Sigmoid colon (tissue), 7 donors: ENCODE measurements around the gene GPC1. TPM values are rescaled to one million over a fixed set of nuclear protein-coding genes. Genes with fewer than 3 reads are reported as not detected.

Source experiments
- DNase-seq: peaks from one replicate; pipeline ENCODE4 v3.0.0-alpha.2; 2019
- H3K27ac ChIP-seq, 4 donors: fragments of 200-600 bp; sonication (generic); one replicate each; pipeline ENCODE4 v1.5.1; 2016 to 2019; ENCODE audit warnings: mild to moderate bottlenecking in 1 of 4
- H3K27me3 ChIP-seq, 3 donors: fragments of 200-600 bp; sonication (generic); one replicate each; pipeline ENCODE4 v1.5.1; 2019; ENCODE audit warnings: mild to moderate bottlenecking in 1 of 3
- H3K36me3 ChIP-seq, 4 donors: fragments of 200-600 bp; sonication (generic); one replicate each; pipeline ENCODE4 v1.5.1; 2016 to 2019
- H3K4me1 ChIP-seq, 4 donors: fragments of 200-600 bp; sonication (generic); one replicate each; pipeline ENCODE4 v1.5.1; 2017 to 2019
- H3K4me3 ChIP-seq, 4 donors: fragments of 200-600 bp; sonication (generic); one replicate each; pipeline ENCODE4 v1.5.1; 2017 to 2019; ENCODE audit warnings: mild to moderate bottlenecking in 2 of 4, moderate library complexity in 1 of 4
- H3K9me3 ChIP-seq, 4 donors: fragments of 200-600 bp in 3 of 4; sonication (generic) in 3 of 4; one replicate each; pipeline versions ENCODE4 v1.5.1 to v1.6.1; 2013 to 2019
- CTCF ChIP-seq, 4 experiments: fragments of 450-650 bp in 3 of 4; fragments of 200-600 bp in 1 of 4; IDR thresholded peaks; one replicate each; pipeline ENCODE4 v1.5.1; 2016 to 2019; ENCODE audit warnings: antibody characterized with exemption in 4 of 4, mild to moderate bottlenecking in 3 of 4, moderate library complexity in 2 of 4
- EP300 ChIP-seq, 4 donors: sonication (generic); formaldehyde crosslinking; IDR thresholded peaks; one replicate each; pipeline ENCODE4 v1.6.1; 2017; ENCODE audit warnings: antibody characterized with exemption in 4 of 4
- POLR2A ChIP-seq, 2 donors: fragments of 450-650 bp; IDR thresholded peaks; one replicate each; pipeline ENCODE4 v1.6.1; 2016; ENCODE audit warnings: antibody characterized with exemption in 2 of 2, mild to moderate bottlenecking in 2 of 2, moderate library complexity in 2 of 2
- POLR2AphosphoS5 ChIP-seq, 4 donors: sonication (generic); formaldehyde crosslinking; IDR thresholded peaks; one replicate each; pipeline ENCODE4 v1.6.1; 2017; ENCODE audit warnings: antibody characterized with exemption in 4 of 4
- WGBS, 2 donors: extraction: QIAGEN DNeasy Blood & Tissue Kit; methylation state at CpG; one replicate each; pipeline ENCODE4 v1.1.7; 2013; 5-methylcytosine and 5-hydroxymethylcytosine counted together
- intact Hi-C: fragments of 100-400 bp; cut with DNase I; formaldehyde crosslinking; loops from one replicate; pipeline ENCODE4 v1.15.1; 2023
- polyA plus RNA-seq, 3 donors: library from polyadenylated mRNA; stranded (reverse); fragments of 200-250 nt; gene quantifications; one replicate each; pipeline ENCODE4 v1.2.3, GENCODE V29; 2013
- total RNA-seq, 4 donors: library from RNA; depleted of rRNA; stranded (reverse); fragments of >200 nt; gene quantifications; one replicate each; pipeline ENCODE4 v1.1.0, GENCODE V29; 2016
- donor health status: healthy with polysubstance abuse.
- donor health status: Bipolar disorder and iron deficiency.
- donor health status: healthy.

Gene GPC1
- total and polyA plus RNA-seq, 7 donors: 3.0 to 30.7 (median 15.8) TPM

- H3K4me3 ChIP-seq: no peak overlapping the region
- DNase-seq: peak; percentile 42
- 82 to 90% methylated on average over 16 of the region's 16 CpGs for WGBS, 2 donors
- TF ChIP-seq POLR2AphosphoS5 (IDR thresholded peaks at IDR 0.05): no peak
- no peak for TF ChIP-seq POLR2A (IDR thresholded peaks at IDR 0.05)
- no peak for TF ChIP-seq EP300 (IDR thresholded peaks at IDR 0.05)
- TF ChIP-seq CTCF (IDR thresholded peaks at IDR 0.05): no peak
- H3K27ac ChIP-seq: no peak overlapping the region
- H3K27me3 ChIP-seq: no peaks in the 10 kb centered on the region
- H3K36me3 ChIP-seq: peaks cover 0 to 25% (median 0%) of the 10 kb centered on the region in 4 donors
- intact Hi-C loops: no loop called here
- H3K9me3 ChIP-seq: no peaks in the 10 kb centered on the region
- H3K4me1 ChIP-seq: peaks cover 0 to 13% (median 7%) of the 10 kb centered on the region in 4 donors
Observed at GRCh38 chr2:240458044-240458899, 22.8 kb downstream of the GPC1 start.

- H3K36me3 ChIP-seq: peaks cover 0 to 31% (median 2%) of the 10 kb centered on the region in 4 donors
- H3K4me1 ChIP-seq: peaks cover 0 to 8% (median under 1%) of the 10 kb centered on the region in 4 donors
- no peak overlapping the region for H3K4me3 ChIP-seq
- no peak overlapping the region for H3K27ac ChIP-seq
- no peaks in the 10 kb centered on the region for H3K9me3 ChIP-seq
- DNase-seq: peak; percentile 57
- intact Hi-C loops: no loop called here
- no peaks in the 10 kb centered on the region for H3K27me3 ChIP-seq
- TF ChIP-seq POLR2AphosphoS5 (IDR thresholded peaks at IDR 0.05) (no peak), EP300 (IDR thresholded peaks at IDR 0.05) (no peak), CTCF (IDR thresholded peaks at IDR 0.05) (no peak), POLR2A (IDR thresholded peaks at IDR 0.05) (no peak)
- 93 to 94% methylated on average over 18 of the region's 18 CpGs for WGBS, 2 donors
Observed at GRCh38 chr2:240458900-240459391, 23.5 kb downstream of the GPC1 start.

GRCh38 chr2:240459401-240460252 lies 24.2 kb downstream of the GPC1 start:
- no peak overlapping the region for H3K27ac ChIP-seq
- H3K27me3 ChIP-seq: no peaks in the 10 kb centered on the region
- TF ChIP-seq EP300 (IDR thresholded peaks at IDR 0.05): no peak
- no peak for TF ChIP-seq POLR2A (IDR thresholded peaks at IDR 0.05)
- TF ChIP-seq CTCF (IDR thresholded peaks at IDR 0.05): no peak
- no peak for TF ChIP-seq POLR2AphosphoS5 (IDR thresholded peaks at IDR 0.05)
- no peaks in the 10 kb centered on the region for H3K9me3 ChIP-seq
- peak; percentile 62 for DNase-seq
- WGBS, 2 donors: 60 to 66% methylated on average over 23 of the region's 23 CpGs
- intact Hi-C loops: no loop called here
- H3K4me1 ChIP-seq: peaks cover 0 to 1% (median 0%) of the 10 kb centered on the region in 4 donors
- H3K36me3 ChIP-seq: peaks cover 0 to 37% (median 4%) of the 10 kb centered on the region in 4 donors
- H3K4me3 ChIP-seq: no peak overlapping the region

- TF ChIP-seq POLR2AphosphoS5 (IDR thresholded peaks at IDR 0.05) (no peak), POLR2A (IDR thresholded peaks at IDR 0.05) (no peak), EP300 (IDR thresholded peaks at IDR 0.05) (no peak), CTCF (IDR thresholded peaks at IDR 0.05) (no peak)
- peaks cover 0 to 44% (median 7%) of the 10 kb centered on the region in 4 donors for H3K36me3 ChIP-seq
- H3K27me3 ChIP-seq: no peaks in the 10 kb centered on the region
- H3K9me3 ChIP-seq: no peaks in the 10 kb centered on the region
- H3K4me1 ChIP-seq: no peaks in the 10 kb centered on the region
- intact Hi-C loops: no loop called here
- no peak overlapping the region for H3K27ac ChIP-seq
- 89 to 93% methylated on average over 16 of the region's 16 CpGs for WGBS, 2 donors
- DNase-seq: peak; percentile 61
- no peak overlapping the region for H3K4me3 ChIP-seq
Observed at GRCh38 chr2:240460253-240460711, 24.8 kb downstream of the GPC1 start.
